NCI-H128 (cell line): ENCODE results near the gene CCDC59.
A peak's percentile ranks its signal among the peaks of the same experiment; 100 is the strongest.
"Not testable (repeated sequence)": the region's sequence is repeated elsewhere in the genome, so short reads cannot be mapped to it uniquely, and the experiment has no call there.

Source experiments
- DNase-seq: peaks from one replicate; lab custom pipeline; 2025; ENCODE audit not compliant: unreplicated experiment; lab: John Stamatoyannopoulos, UW

The CCDC59 gene, protein sequence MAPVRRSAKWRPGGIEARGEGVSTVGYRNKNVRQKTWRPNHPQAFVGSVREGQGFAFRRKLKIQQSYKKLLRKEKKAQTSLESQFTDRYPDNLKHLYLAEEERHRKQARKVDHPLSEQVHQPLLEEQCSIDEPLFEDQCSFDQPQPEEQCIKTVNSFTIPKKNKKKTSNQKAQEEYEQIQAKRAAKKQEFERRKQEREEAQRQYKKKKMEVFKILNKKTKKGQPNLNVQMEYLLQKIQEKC

DNA sequence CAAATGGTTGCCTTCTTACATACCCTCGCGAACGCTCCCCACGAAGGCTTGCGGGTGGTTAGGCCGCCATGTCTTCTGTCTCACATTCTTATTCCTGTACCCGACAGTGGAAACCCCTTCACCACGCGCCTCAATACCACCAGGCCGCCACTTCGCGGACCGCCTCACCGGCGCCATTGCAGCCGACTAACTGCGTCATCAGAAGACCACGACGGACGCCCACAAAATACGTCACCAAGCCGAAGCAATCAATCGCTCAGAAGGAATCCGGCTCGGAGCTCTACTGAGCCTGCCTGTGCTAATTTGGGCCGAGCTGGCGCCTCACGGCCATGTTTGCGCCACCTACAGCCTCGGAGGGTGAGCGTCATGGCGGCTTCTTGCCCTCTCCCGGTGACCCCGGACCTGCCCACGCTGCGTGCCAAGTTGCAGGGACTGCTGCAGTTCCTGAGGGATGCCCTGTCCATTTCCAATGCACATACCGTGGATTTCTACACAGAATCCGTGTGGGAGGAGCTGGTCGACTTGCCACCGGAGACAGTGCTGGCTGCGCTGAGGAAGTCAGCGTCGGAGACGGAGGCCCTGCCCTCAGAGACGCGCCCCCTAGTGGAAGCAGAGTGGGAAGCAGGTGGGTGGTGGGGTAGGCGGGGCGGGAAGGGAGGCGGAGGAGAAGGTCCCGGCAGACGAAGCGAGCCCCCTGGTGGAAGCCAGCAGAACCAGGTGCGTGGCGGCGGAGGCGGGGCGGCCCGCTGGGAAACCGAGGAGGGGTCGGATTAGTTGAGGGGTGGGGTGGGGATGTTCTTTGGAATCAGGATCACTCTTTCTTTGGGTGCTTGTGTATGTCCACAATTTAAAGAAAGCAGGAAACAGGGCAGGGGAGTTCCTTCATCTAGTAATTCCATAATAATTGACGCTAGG lies at the start of gene CCDC59, which contains the start of gene METTL25:
TSS of gene CCDC59 (minus strand) at position 188 of the 915 bp plus-strand sequence. CDS start at position 177, 11 bp downstream.
TSS of gene METTL25 (plus strand) at position 330 of the 915 bp plus-strand sequence. CDS start at position 367, 37 bp downstream.
- peak; percentile 98 for DNase-seq

DNA sequence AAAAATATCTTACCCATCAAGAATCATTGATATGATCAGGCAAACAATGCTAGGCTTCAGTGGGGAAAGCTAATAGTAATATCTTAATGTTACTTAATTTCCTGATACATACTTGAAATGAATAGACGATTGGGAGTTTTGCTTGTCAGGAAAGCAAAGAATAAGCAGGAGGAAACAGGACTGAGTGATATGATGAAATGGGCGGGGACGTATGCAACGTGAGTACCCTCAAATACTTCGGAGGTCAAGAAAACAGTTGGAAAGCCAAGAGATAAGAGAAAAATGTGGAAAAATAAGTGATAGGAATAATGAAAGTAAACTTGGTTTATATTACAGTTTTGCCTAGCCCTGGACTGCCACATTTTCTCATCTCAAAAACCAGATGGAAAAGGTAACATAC lies 49.3 kb upstream of the CCDC59 start:
- no peak for DNase-seq

DNA sequence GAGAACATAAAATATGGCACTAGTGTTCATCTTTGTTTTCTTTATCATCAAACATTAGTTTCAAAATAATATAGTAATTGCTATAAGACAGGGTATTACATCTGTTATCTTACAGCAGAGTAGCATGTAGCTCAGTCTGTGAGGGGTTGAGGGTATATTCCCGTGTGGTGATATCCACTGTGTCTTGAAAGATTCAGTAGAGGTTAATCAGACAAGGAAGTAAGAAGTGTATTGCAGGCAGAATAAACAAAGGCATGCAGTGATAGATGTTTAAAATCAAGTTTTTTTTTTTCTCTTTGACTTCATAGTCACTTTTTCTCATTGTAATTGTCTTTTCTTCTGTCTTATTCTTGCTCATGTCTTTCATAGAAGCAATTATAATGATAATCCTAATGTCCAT lies 48.5 kb upstream of the CCDC59 start:
- DNase-seq, result no peak

DNA sequence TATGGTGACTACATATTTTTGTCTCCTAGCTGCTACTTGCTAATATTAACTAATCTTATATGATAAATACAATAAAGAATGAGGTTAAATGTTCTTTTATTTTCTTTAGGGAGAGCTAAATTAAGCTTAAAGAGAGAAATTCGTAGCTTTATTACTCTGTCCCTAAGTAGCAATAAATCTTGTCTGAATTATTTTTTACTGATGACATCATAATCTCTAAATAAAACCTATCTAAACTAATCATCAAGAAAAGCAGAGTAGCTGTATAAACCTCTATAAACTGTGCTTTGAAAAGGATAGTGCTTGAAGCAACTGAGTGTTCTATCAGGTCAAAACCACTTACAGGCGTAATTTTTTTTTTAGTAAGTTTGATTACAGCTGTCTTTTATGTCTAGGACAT lies 42.6 kb upstream of the CCDC59 start:
- DNase-seq, result no peak

DNA sequence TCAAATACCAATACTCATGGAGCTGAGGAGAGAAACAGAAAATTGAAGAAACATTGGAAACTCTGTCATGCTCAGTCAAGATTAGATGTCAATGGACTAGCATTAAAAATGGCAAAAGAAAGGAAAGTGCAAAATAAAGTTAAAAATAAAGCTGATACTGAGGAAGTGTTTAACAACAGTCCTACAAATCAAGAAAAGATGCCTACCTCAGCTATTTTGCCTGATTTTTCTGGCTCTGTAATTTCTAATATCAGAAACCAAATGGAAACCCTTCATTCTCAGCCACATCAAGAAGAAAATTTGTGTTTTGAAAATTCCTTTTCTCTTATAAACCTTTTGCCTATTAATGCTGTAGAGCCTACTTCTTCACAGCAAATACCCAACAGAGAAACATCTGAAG lies 40.7 kb upstream of the CCDC59 start:
- DNase-seq, result no peak

DNA sequence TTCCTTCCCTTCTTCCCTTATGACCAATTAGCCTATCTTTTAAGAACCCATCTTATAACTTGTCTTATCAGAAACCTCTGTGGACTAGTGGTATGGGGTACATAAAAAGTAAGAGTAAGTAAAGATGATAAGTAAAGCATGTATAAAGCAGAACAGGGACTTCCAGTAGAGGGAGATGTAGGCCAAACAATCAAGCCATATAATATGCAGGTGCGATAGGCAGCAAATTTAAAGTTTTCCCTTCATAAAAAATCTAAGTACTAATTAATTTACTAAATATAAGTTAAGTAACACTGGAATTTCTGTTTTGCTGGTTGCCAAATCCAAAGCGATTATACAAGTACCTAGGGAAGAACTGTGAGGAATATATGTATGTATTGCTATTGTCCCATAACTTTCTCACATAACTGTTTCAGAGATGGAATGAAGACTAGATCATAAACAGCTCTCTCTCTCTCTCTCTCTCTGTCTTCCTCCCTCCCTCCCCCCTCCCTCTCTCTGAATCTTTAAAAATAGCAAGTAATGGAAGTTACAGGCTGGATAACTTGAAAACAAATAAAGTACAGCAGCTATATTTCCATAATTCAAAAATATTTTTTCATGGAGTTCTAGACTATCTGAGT lies 25.9 kb upstream of the CCDC59 start:
- no peak for DNase-seq

DNA sequence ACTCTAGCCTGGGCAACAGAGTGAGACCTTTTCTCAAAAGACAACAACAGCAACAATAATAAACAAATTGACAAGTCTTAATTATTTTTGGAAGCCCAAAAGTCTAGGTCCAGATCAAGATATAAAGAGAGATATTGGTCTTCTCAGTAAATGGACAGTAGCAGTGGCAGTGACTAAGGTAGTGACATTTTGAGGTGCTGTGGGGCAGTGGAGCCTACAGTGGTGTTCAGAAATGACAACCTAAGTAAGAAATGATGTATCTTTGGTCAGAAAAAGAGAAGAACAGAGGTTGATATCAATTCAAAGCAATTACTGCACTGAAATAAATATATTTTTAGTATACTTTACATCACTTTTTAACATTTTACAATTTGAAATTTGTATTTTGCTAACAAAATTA lies 20.8 kb upstream of the CCDC59 start:
- no peak for DNase-seq

DNA sequence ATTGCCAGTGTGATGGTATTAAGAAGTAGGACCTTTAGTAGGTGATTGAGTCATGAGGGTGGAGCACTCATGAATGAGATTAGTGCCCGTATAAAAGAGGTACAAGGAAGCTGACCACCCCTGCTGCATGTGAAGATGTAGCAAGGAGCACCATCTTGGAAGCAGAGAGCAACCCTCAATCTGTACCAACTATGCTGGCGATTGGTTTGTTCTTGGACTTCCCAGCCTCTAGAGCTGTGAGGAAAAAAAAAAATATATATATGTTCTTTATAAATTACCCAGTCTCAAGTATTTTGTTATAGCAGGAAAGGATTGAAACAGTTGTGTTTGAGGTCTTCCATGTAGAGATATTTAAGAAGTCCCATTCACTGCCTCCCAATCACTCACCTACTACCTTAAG lies 17.0 kb upstream of the CCDC59 start:
- no peak for DNase-seq

DNA sequence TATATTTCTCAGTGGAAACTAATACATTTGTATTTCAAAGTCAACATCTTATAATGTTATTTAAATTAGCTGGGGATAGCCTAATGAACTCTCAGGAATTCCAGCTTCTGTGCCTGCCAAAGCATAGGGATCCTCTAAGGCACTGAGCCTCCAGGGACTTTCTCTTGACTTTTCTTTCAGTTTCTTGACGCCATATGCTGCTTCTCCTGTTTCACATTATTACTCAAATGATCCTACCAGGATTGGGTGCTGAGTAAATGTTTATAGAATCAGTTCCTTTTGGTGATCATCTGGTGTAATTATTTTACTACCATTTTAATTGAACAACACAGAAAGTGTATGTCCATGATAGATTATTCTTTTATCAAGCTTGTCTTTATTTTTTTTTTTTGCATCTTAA lies 8.0 kb upstream of the CCDC59 start:
- no peak for DNase-seq

DNA sequence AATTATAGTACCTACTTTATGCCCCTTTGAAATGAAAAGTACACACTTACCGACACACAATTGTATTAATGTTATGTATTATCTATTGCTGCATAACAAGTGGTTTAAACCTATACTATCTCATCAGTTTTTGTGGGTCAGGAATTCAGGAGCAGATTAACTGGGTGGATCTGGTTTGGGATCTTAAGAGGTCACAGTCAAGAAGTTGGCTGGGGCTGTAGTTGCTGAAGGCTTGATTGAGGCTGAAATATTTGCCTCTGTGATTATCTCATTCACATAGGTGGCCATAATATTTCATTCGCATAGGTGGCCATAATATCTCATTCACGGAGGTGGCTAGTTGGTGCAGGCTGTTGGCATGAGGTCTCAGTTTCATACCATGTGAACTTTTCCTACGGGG lies 5.8 kb upstream of the CCDC59 start:
- DNase-seq, result no peak

DNA sequence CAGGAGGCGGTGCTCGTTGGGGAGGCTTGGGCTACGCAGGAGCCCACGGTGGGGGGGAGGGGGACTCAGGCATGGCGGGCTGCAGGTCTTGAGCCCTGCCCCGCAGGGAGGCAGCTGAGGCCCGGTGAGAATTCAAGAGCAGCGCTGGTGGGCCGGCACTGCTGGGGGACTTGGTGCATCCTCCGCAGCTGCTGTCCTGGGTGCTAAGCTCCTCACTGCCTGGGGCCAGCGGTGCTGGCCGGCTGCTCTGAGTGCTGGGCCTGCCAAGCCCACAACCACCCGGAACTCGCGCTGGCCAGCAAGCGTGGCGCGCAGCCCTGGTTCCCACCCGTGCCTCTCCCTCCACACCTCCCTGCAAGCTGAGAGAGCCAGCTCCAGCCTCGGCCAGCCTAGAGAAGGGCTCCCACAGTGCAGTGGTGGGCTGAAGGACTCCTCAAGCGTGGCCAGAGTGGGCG lies 3.3 kb upstream of the CCDC59 start:
- DNase-seq, result no peak

DNA sequence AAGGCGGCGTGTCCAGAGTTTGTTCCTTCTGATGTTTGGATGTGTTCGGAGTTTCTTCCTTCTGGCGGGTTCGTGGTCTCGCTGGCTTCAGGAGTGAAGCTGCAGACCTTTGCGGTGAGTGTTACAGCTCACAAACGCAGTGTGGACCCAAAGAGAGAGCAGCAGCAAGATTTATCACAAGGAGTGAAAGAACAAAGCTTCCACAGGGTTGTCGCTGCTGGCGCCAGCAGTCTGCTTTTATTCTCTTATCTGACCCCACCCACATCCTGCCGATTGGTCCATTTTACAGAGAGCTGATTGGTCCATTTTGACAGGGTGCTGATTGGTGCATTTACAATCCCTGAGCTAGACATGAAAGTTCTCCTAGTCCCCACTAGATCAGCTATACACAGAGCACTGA lies 2.6 kb upstream of the CCDC59 start:
- DNase-seq, result not testable (repeated sequence)

DNA sequence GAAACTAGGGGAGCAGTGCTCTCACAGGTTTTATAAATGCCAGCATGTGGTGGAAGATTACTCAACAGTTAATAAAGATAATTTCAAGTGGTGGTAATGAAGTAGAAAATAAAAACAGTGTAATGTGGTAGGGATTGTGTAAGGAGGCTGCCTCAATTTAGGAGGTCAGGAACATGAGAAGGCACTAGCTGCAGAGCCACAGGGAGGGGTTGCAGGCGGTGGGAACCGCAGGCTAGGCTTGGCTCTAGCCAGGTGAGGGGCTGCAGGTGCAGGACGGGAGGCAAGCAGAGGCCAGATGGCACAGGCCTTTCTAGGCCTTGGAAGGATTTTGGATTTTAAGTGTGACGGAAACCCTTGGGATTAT lies 910 bp upstream of the CCDC59 start:
- DNase-seq, result peak; percentile 48

DNA sequence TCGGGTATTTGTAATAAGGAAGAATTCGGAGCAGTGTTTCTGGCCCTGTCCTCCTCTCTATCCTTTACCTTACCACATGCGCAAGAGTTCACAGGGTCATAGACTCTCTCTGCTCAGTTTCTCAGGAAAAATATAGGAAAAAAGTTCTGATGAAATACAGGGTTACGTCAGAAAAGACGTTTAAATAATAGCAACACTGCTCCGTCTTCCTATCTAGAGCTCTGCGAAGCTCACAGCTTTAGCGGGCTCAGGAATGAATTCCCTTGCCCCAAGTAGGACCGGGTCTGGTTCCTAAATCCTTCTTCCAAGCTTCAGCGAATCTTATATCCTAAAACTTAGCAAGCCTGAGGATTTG lies 365 bp downstream of the CCDC59 start:
- no peak for DNase-seq

DNA sequence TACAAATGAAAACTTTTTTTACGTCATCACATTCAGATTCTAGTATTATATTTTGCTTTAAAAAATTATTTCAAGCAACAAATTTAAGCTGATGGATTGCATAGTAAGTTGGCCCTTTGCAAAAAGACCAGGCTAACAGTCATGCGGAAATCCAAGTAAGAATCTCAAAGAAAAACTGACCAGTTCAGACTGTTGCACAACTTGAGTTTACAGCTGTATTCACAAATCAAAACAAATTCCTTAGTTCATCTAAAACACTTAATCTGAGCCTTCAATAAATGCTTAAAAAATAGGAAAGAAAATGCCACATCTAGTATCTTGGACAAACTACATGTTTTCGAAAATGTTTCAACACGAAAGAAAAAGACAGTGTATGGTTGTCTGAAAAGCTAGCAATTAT lies 847 bp downstream of the CCDC59 start:
- no peak for DNase-seq

DNA sequence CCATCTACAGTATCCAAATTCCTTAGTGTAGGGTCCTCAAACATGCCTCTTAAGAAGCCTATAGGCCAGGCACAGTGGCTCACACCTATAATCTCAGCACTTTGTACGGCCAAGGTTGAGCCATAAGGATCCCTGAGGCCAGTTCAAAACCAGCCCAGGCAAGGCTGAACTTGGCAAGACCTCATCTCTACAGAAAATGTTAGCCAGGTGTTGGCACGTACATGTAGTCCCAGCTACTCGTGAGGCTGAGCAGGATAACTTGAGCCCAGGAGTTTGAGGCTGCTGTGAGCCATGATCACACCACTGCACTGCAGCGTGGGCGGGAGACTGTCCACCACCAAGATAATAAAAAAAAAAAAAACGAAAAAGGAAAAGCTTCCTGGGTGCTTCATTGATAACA lies 6.8 kb downstream of the CCDC59 start:
- DNase-seq, result no peak

DNA sequence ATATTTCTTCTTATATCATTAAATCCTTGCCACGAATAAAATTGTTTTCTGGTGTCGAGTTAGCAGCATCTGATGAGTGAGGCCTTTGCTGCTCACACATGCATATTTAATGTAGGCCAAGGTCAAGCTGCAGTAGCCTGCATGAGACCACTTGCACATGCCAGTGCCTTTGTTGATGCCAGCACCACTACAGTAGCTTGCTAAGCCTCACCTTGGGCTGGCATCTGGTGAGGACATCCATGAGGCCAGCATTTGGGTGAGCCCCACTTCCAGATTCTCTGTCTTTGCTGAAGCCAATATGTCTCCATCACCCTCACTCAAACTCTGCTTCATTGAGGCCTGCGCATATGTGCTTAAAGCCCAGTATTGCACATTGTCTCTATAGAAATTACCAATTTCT lies 8.0 kb downstream of the CCDC59 start:
- DNase-seq, result no peak

DNA sequence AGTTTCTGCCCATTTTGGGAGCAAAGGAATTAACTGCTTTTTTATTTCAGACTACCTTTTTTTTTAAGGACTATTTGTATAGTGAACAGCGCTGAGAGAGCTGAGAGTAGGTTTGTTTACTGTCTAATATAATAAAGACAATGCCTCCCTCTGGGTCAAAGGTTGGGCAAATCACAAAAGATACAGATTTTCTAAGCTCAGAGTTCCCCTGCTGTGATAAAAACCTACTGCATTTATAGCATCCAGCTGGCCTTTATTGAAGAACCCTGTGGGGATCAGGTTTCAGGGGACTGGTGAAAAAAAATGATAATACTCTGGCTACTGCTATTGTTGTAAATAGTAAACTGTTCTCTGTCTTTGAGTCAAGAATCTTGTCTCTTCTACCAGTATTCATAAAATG lies 28.7 kb downstream of the CCDC59 start:
- peak; percentile 80 for DNase-seq

DNA sequence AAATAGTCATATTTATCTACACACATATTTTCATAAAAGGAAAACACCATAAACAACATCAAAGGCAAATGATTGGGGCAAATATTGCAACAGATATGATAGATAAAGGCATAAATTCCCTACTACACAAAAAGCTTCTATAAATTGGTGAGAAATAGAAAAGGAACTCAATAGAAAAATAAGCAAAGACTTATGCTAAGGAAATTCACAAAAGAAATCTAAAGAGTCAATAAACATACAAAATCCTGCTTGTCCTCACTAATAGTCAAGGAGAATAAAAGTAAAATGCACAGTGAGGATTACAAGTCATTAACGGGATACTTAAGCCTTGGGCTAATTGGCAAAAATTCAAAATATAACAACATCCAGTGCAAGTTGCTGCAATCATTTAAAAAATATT lies 30.3 kb downstream of the CCDC59 start:
- no peak for DNase-seq

DNA sequence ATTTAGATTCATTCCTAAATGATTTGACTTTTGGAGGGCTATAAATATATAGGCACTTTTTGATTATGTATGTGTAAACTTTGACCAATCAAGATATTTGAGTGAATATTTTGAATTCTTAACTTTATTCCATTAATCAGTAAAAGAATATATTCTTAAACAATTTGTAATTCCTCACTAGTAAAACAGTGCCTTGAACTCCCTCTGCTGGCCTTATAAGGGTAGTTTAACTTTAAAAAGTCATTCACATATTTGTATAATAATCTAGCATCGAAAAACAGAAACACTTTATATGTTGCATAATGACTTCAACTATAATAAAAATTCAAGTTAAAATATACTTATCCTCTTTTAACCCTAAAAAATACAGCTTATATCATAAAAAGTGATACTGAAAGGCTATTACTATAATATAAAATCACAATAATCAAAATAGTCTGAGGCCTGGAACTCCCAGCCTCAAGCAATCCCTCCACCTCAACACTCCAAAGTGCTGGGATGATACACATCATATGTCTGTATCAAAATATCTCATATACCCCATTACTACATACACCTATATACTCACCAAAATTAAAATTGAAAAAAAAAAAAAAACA lies 31.2 kb downstream of the CCDC59 start:
- peak; percentile 11 for DNase-seq

DNA sequence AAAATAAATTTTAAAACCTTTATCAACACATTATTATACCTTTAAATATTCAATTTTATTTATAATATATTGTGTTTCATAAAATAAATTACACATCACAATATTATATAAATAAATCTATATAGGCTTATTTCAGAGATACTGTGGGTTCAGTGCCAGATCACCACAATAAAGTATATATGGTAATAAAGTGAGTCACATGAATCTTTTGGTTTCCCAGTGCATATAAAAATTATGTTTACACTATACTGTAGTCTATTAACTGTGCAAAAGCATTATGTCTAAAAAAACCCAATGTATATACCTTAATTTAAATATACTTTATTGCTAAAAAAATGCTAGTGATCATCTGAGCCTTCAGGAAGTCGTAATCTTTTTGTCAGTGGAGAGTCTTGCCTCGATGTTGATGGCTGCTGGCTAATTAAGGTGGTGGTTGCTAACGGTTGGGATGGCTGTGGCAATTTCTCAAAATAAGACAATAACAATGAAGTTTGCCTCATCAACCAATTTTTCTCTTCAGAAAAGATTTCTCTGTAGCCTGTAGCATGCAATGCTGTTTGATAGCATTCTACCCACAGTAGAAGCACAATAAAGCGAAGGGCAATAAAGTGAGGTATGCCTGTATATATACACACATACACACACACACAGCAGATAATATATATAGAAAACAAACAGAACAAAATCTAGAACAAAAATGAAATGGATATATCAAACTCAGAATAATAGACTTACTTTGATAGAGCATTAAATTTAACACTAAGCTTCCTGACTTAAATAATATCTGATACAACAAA lies 32.4 kb downstream of the CCDC59 start:
- no peak for DNase-seq
